Liver (tissue), 9 donors: Measurements from ENCODE around the gene ARHGDIA. TPM values are rescaled to one million over a fixed set of nuclear protein-coding genes. Genes with fewer than 3 reads are reported as not detected.

Experiments
- DNase-seq: peaks from one replicate; pipeline ENCODE4 v3.0.0-alpha.2; 2017; ENCODE audit warnings: low spot score
- H3K27ac ChIP-seq, 2 donors: one replicate each; pipeline ENCODE4 v1.7.0; 2013; ENCODE audit warnings: inconsistent platforms in 2 of 2, low read length in 2 of 2, control low read depth in 1 of 2, low read depth in 1 of 2, mild to moderate bottlenecking in 1 of 2
- H3K27me3 ChIP-seq, 4 donors: one replicate each; pipeline versions ENCODE4 v1.6.1 to v1.7.0; 2013; ENCODE audit warnings: low read length in 3 of 4, inconsistent platforms in 1 of 4, mild to moderate bottlenecking in 1 of 4, moderate library complexity in 1 of 4; ENCODE audit not compliant: control insufficient read depth in 4 of 4, insufficient read depth in 4 of 4
- H3K36me3 ChIP-seq, 4 donors: one replicate each; pipeline versions ENCODE4 v1.6.1 to v1.7.0; 2013; ENCODE audit warnings: low read length in 3 of 4, mild to moderate bottlenecking in 3 of 4, low read depth in 1 of 4, moderate library complexity in 1 of 4; ENCODE audit not compliant: control insufficient read depth in 4 of 4, insufficient read depth in 3 of 4
- H3K4me1 ChIP-seq, 4 donors: one replicate each; pipeline versions ENCODE4 v1.6.1 to v1.7.0; 2013; ENCODE audit warnings: low read length in 3 of 4, mild to moderate bottlenecking in 3 of 4, moderate library complexity in 1 of 4; ENCODE audit not compliant: control insufficient read depth in 4 of 4, insufficient read depth in 4 of 4
- H3K4me3 ChIP-seq, 3 donors: one replicate each; pipeline versions ENCODE4 v1.6.1 to v1.7.0; 2013; ENCODE audit warnings: low read length in 3 of 3, control low read depth in 1 of 3, low read depth in 1 of 3, mild to moderate bottlenecking in 1 of 3
- H3K9ac ChIP-seq, 2 donors: one replicate each; pipeline ENCODE4 v1.7.0; 2013; ENCODE audit warnings: low read length in 2 of 2, mild to moderate bottlenecking in 2 of 2, moderate library complexity in 2 of 2, control low read depth in 1 of 2, low read depth in 1 of 2
- H3K9me3 ChIP-seq, 4 donors: one replicate each; pipeline versions ENCODE4 v1.6.1 to v1.7.0; 2013; ENCODE audit warnings: low read length in 3 of 4; ENCODE audit not compliant: control insufficient read depth in 4 of 4
- EGR1 ChIP-seq, 2 donors: IDR thresholded peaks; 2 replicates each; pipeline ENCODE4 v1.6.1; 2016 to 2018; ENCODE audit warnings: antibody characterized with exemption in 2 of 2, low read depth in 2 of 2
- FOXA1 ChIP-seq: IDR thresholded peaks from 2 replicates; pipeline ENCODE4 v1.6.1; 2016; ENCODE audit warnings: antibody characterized with exemption
- FOXA2 ChIP-seq: IDR thresholded peaks from 2 replicates; pipeline ENCODE4 v1.6.1; 2016; ENCODE audit warnings: antibody characterized with exemption
- GABPA ChIP-seq, 2 donors: IDR thresholded peaks in 1 of 2; conservative IDR thresholded peaks in 1 of 2; 2 replicates each; pipeline ENCODE4 v1.6.1; 2016; ENCODE audit warnings: antibody characterized with exemption in 2 of 2, mild to moderate bottlenecking in 1 of 2, moderate library complexity in 1 of 2
- HNF4A ChIP-seq, 2 donors: conservative IDR thresholded peaks; 2 replicates each; pipeline ENCODE4 v1.6.1; 2016; ENCODE audit warnings: antibody characterized with exemption in 2 of 2, mild to moderate bottlenecking in 2 of 2
- HNF4G ChIP-seq: IDR thresholded peaks from 2 replicates; pipeline ENCODE4 v1.6.1; 2016; ENCODE audit warnings: antibody characterized with exemption
- JUND ChIP-seq, 2 donors: IDR thresholded peaks; 2 replicates each; pipeline ENCODE4 v1.6.1; 2016; ENCODE audit warnings: antibody characterized with exemption in 2 of 2
- NR2F2 ChIP-seq: IDR thresholded peaks from 2 replicates; pipeline ENCODE4 v1.6.1; 2016; ENCODE audit warnings: antibody characterized with exemption
- RAD21 ChIP-seq, 2 donors: IDR thresholded peaks; 2 replicates each; pipeline ENCODE4 v1.6.1; 2016; ENCODE audit warnings: antibody characterized with exemption in 2 of 2, mild to moderate bottlenecking in 2 of 2
- RXRA ChIP-seq, 2 donors: IDR thresholded peaks; 2 replicates each; pipeline ENCODE4 v1.6.1; 2017 to 2018; ENCODE audit warnings: antibody characterized with exemption in 2 of 2, mild to moderate bottlenecking in 1 of 2
- SP1 ChIP-seq: IDR thresholded peaks from 2 replicates; pipeline ENCODE4 v1.6.1; 2018; ENCODE audit warnings: antibody characterized with exemption, mild to moderate bottlenecking
- TAF1 ChIP-seq: conservative IDR thresholded peaks from 2 replicates; pipeline ENCODE4 v1.6.1; 2016; ENCODE audit warnings: antibody characterized with exemption, mild to moderate bottlenecking
- YY1 ChIP-seq: IDR thresholded peaks from 2 replicates; pipeline ENCODE4 v1.6.1; 2016; ENCODE audit warnings: antibody characterized with exemption, mild to moderate bottlenecking
- WGBS: extraction: QIAGEN DNeasy Blood & Tissue Kit; methylation state at CpG from one replicate; pipeline ENCODE4 v1.1.7; 2013; 5-methylcytosine and 5-hydroxymethylcytosine counted together
- polyA plus RNA-seq, 2 donors: library from polyadenylated mRNA; stranded (reverse) in 1 of 2; unstranded in 1 of 2; fragments of 200-250 nt in 1 of 2; fragments of >200 nt in 1 of 2; fragmentation: Nextera tagmentation in 1 of 2; extraction: Ambion mirVana in 1 of 2; gene quantifications; one replicate each; pipeline versions ENCODE4 v1.2.1 to v1.2.3, GENCODE V29; 2013 to 2015
- total RNA-seq, 2 donors: library from RNA; depleted of rRNA; stranded (reverse); fragments of >200 nt; gene quantifications; one replicate each; pipeline ENCODE4 v1.2.3, GENCODE V29; 2014
- TF ChIP-seq, protein P1 (sequence below): IDR thresholded peaks from 2 replicates; pipeline ENCODE4 v1.6.1; 2016; ENCODE audit warnings: antibody characterized with exemption
- TF ChIP-seq, protein P2 (sequence below): IDR thresholded peaks from 2 replicates; pipeline ENCODE4 v1.6.1; 2016; ENCODE audit warnings: antibody characterized with exemption, mild to moderate bottlenecking
- TF ChIP-seq, protein P3 (sequence below): IDR thresholded peaks from 2 replicates; pipeline ENCODE4 v1.6.1; 2016; ENCODE audit warnings: antibody characterized with exemption
- TF ChIP-seq, protein P4 (sequence below): IDR thresholded peaks from 2 replicates; pipeline ENCODE4 v1.6.1; 2016; ENCODE audit warnings: antibody characterized with exemption
- TF ChIP-seq, protein P5 (sequence below): fragments of 150-350 bp; IDR thresholded peaks from 2 replicates; pipeline ENCODE4 v1.5.1; 2017; ENCODE audit warnings: improper control_type of control experiment, low read depth, low read length; ENCODE audit not compliant: missing input control
- donor health status: healthy.
- donor health status: healthy.
- donor health status: healthy.
- donor health status: healthy.
- donor health status: healthy.

ARHGDIA gene
- total and polyA plus RNA-seq, 4 donors, result 35.5 to 142 (median 75.3) TPM

DNA sequence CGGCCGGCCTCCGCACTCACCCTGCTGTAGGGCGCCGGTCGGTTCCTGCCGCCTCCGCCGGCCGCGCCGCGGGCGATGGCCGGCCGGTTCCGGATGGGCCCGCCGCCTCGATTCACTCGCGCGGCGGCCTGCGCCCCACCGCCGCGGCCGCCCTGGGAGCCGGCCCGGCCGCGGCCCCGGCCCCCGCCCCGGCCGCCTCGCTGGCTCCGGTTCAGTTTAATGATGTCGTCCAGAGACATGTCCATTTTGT lies 20.1 kb upstream of the ARHGDIA start:
- peaks cover 6 to 24% (median 19%) of the 10 kb centered on the region in 4 donors for H3K4me1 ChIP-seq
- no peak overlapping the region for H3K9ac ChIP-seq
- H3K27ac ChIP-seq, result peak overlapping the region in 1 of 2 donors; percentile 25
- TF ChIP-seq, protein P1, sequence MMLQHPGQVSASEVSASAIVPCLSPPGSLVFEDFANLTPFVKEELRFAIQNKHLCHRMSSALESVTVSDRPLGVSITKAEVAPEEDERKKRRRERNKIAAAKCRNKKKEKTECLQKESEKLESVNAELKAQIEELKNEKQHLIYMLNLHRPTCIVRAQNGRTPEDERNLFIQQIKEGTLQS, result no peak
- TF ChIP-seq, protein P2, sequence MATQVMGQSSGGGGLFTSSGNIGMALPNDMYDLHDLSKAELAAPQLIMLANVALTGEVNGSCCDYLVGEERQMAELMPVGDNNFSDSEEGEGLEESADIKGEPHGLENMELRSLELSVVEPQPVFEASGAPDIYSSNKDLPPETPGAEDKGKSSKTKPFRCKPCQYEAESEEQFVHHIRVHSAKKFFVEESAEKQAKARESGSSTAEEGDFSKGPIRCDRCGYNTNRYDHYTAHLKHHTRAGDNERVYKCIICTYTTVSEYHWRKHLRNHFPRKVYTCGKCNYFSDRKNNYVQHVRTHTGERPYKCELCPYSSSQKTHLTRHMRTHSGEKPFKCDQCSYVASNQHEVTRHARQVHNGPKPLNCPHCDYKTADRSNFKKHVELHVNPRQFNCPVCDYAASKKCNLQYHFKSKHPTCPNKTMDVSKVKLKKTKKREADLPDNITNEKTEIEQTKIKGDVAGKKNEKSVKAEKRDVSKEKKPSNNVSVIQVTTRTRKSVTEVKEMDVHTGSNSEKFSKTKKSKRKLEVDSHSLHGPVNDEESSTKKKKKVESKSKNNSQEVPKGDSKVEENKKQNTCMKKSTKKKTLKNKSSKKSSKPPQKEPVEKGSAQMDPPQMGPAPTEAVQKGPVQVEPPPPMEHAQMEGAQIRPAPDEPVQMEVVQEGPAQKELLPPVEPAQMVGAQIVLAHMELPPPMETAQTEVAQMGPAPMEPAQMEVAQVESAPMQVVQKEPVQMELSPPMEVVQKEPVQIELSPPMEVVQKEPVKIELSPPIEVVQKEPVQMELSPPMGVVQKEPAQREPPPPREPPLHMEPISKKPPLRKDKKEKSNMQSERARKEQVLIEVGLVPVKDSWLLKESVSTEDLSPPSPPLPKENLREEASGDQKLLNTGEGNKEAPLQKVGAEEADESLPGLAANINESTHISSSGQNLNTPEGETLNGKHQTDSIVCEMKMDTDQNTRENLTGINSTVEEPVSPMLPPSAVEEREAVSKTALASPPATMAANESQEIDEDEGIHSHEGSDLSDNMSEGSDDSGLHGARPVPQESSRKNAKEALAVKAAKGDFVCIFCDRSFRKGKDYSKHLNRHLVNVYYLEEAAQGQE, result no peak
- TF ChIP-seq HNF4G (no peak), JUND (IDR thresholded peaks at IDR 0.05) (no peak), FOXA1 (no peak), FOXA2 (no peak), SP1 (no peak), TAF1 (no peak), YY1 (no peak), RXRA (IDR thresholded peaks at IDR 0.05) (no peak), RAD21 (IDR thresholded peaks at IDR 0.05) (no peak), HNF4A (conservative IDR thresholded peaks at IDR 0.05) (no peak), EGR1 (IDR thresholded peaks at IDR 0.05; ENCODE audit: low read depth in 2 of 2) (no peak), NR2F2 (no peak), GABPA (IDR thresholded peaks at IDR 0.05 in 1 of 2, conservative IDR thresholded peaks at IDR 0.05 in 1 of 2) (no peak)
- TF ChIP-seq, protein P3, sequence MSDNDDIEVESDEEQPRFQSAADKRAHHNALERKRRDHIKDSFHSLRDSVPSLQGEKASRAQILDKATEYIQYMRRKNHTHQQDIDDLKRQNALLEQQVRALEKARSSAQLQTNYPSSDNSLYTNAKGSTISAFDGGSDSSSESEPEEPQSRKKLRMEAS, result no peak
- TF ChIP-seq, protein P4, sequence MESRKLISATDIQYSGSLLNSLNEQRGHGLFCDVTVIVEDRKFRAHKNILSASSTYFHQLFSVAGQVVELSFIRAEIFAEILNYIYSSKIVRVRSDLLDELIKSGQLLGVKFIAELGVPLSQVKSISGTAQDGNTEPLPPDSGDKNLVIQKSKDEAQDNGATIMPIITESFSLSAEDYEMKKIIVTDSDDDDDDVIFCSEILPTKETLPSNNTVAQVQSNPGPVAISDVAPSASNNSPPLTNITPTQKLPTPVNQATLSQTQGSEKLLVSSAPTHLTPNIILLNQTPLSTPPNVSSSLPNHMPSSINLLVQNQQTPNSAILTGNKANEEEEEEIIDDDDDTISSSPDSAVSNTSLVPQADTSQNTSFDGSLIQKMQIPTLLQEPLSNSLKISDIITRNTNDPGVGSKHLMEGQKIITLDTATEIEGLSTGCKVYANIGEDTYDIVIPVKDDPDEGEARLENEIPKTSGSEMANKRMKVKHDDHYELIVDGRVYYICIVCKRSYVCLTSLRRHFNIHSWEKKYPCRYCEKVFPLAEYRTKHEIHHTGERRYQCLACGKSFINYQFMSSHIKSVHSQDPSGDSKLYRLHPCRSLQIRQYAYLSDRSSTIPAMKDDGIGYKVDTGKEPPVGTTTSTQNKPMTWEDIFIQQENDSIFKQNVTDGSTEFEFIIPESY, result no peak
- TF ChIP-seq, protein P5, sequence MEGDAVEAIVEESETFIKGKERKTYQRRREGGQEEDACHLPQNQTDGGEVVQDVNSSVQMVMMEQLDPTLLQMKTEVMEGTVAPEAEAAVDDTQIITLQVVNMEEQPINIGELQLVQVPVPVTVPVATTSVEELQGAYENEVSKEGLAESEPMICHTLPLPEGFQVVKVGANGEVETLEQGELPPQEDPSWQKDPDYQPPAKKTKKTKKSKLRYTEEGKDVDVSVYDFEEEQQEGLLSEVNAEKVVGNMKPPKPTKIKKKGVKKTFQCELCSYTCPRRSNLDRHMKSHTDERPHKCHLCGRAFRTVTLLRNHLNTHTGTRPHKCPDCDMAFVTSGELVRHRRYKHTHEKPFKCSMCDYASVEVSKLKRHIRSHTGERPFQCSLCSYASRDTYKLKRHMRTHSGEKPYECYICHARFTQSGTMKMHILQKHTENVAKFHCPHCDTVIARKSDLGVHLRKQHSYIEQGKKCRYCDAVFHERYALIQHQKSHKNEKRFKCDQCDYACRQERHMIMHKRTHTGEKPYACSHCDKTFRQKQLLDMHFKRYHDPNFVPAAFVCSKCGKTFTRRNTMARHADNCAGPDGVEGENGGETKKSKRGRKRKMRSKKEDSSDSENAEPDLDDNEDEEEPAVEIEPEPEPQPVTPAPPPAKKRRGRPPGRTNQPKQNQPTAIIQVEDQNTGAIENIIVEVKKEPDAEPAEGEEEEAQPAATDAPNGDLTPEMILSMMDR, result no peak
- no peaks in the 10 kb centered on the region for H3K9me3 ChIP-seq
- no peaks in the 10 kb centered on the region for H3K27me3 ChIP-seq
- DNase-seq, result no peak
- under 1% methylated on average over 40 of the region's 40 CpGs for WGBS
- peaks cover 12 to 42% (median 17%) of the 10 kb centered on the region in 4 donors for H3K36me3 ChIP-seq
- H3K4me3 ChIP-seq, result peak overlapping the region; percentile 66 to 94 (median 91)
